SK-N-DZ (cell line): ENCODE data around the gene CKMT1A.

Experiments
- DNase-seq: peaks from one replicate; pipeline ENCODE4 v3.0.0-alpha.2; 2015; ENCODE audit warnings: low spot score
- small RNA-seq, 2 experiments: library from RNA; depleted of rRNA; stranded (forward); fragments of <200 nt; gene quantifications; one replicate each; pipeline ENCODE3, GENCODE V24; 2014

CKMT1A gene

GRCh38 chr15:43748376-43748775 lies 54.7 kb downstream of the CKMT1A start:
- no peak for DNase-seq

Small RNA genes within 50 kb of the gene (small RNA-seq; reads per million reads assigned to genes)
- gene PDIA3P2 (0 reads per million in 2 experiments), gene RNU6-353P (0 reads per million in 2 experiments), gene RNU6-354P (0 reads per million in 2 experiments)
